ENCODE measurements around the gene P4HB. TPM values are rescaled to one million over a fixed set of nuclear protein-coding genes. Genes with fewer than 3 reads are reported as not detected.

Gene P4HB
- total RNA-seq, 1 experiment from 2014 or later: 175 TPM

DNA sequence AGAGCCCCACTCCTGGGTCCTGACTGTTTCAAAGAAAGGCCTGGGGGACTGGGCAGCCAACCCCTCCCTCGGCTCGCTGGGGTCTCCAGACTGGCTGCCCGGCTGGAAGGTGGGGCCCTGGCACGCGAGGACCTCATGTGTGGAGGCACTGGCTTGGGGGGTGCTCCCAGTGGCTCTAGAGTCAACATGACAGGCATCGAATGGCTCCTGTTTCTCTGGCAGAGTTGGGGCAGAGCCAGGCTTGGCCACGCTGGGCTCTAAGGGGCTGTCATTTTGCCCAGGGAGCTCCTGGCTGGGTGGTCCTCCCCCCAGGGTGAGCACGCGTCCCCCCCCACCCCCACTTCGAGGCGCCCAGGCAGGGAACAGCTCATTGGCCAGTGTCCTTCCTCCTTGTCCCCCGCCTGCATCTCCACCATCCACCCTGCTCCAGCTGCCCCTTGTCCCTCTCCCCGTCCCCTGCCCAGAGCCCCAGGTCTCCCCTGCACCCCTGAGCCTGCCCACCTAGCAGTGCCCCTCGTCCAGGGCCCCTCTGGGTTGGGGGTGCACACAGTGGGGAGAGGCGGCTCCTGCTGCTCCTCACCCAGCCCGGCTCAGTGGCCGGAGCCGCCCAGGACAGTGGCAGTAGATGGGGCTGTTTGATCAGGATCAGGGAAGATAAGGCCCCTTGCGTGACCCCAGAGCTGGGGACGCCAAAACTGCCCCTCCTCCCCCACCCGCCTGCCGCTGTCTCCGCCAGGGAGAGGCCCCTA lies 53.7 kb downstream of the P4HB start:
- Histone ChIP-seq H3K9me3 (ENCODE audit: low read length) (no peaks in the 10 kb centered on the region), H3K4me3 (ENCODE audit: low read length) (no peak overlapping the region), H4K20me1 (ENCODE audit: insufficient read depth, low read depth, low read length) (no peaks in the 10 kb centered on the region), H3K9ac (ENCODE audit: low read length) (no peak overlapping the region), H3K27me3 (ENCODE audit: low read length) (no peaks in the 10 kb centered on the region), H3K27ac (ENCODE audit: low read length) (no peak overlapping the region), H3K36me3 (ENCODE audit: insufficient read depth, low read length) (no peaks in the 10 kb centered on the region), H3K4me2 (ENCODE audit: low read depth, low read length, poor library complexity, severe bottlenecking) (no peak overlapping the region), H3K9me2 (replicated peaks; ENCODE audit: insufficient read depth, low read length) (no peaks in the 10 kb centered on the region), H2AFZ (ENCODE audit: low read length) (no peak overlapping the region), H3K79me2 (ENCODE audit: low read length) (no peaks in the 10 kb centered on the region), H3K4me1 (ENCODE audit: low read length) (no peaks in the 10 kb centered on the region)
- DNase-seq: no peak

DNA sequence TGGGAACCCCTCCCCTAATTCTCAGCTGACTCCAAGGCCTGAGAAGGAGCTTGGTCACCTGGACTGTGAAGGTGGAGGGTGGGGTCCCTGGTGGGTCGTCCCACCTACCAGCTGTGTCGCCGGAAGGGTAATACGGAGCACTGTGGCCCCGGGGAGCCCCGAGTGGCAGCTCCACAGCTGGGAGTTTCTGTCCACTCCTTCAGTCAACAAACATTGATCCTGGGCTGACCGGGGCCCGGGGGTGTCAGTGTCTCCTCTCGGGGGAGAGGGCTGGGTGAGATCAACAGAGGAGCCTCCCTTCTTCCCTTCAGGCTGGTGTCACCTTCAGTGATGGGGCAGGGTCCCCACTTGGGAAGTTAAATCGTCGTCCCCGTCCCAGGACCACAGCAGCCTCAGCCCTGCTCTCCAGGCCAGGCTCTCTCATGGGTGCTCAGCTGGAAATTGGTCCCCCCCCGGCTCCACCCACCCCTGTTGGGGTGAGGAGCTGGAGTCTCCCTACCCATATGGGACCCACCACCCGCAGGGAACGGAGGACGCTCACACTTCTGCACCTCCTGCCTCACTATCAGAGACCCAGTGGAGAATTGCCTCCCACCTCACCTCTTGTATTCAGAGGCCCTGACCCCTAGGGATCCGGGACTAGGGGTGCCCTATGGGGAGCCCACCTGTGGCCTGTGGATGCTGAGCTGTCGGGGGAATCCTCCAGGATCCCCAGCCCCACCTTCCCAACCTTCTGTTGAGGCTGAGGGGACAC lies 54.5 kb downstream of the P4HB start:
- Histone ChIP-seq H3K36me3 (ENCODE audit: insufficient read depth, low read length) (no peaks in the 10 kb centered on the region), H3K27ac (ENCODE audit: low read length) (no peak overlapping the region), H3K9ac (ENCODE audit: low read length) (no peak overlapping the region), H3K4me1 (ENCODE audit: low read length) (no peaks in the 10 kb centered on the region), H3K9me3 (ENCODE audit: low read length) (no peaks in the 10 kb centered on the region), H3K27me3 (ENCODE audit: low read length) (no peaks in the 10 kb centered on the region), H4K20me1 (ENCODE audit: insufficient read depth, low read depth, low read length) (no peaks in the 10 kb centered on the region), H3K9me2 (replicated peaks; ENCODE audit: insufficient read depth, low read length) (no peaks in the 10 kb centered on the region), H3K4me3 (ENCODE audit: low read length) (no peak overlapping the region), H2AFZ (ENCODE audit: low read length) (no peak overlapping the region), H3K79me2 (ENCODE audit: low read length) (no peaks in the 10 kb centered on the region), H3K4me2 (ENCODE audit: low read depth, low read length, poor library complexity, severe bottlenecking) (no peak overlapping the region)
- no peak for DNase-seq

DNA sequence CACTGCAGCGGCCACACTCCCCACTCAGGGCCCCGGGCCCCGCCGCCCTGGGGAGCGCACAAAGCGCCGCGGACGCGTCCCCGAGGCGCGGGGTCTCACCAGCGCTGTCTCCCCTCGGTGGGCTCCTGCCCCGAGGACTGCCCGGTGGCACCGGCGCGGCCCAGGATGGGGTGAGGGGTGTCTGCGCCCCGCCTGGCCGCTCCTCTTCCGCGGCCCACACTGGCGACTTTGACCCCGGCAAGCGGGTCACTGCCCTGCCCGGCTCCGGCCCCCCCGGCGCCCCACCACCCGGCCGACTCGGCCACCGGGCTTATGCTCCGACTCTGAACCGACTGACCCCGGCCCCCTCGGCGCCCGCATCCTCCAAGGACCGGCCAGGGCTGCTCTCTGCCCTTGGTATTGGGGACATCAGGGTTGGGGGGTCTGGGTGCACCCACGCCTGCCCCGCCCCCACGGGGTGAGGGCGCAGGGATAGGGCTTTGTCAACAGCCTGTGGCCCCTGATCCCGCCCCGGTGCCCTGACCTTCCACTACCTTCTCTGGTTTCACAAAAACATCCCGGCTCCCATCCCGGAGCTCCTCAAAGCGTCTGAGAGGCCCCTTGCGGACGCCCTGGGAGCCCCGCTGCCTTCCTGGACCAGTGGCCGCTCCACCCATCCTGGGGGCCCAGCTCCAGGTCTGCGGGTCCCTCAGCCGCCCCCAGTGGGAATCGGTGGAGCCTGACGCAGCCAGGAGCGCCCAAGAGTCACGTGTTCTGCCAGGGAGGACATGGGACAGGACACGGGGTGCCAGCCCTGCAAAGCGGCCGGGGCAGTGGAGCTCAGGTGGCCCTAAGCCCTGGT lies 55.6 kb downstream of the P4HB start:
- Histone ChIP-seq H3K4me2 (ENCODE audit: low read depth, low read length, poor library complexity, severe bottlenecking) (no peak overlapping the region), H3K4me1 (ENCODE audit: low read length) (no peaks in the 10 kb centered on the region), H2AFZ (ENCODE audit: low read length) (no peak overlapping the region)

DNA sequence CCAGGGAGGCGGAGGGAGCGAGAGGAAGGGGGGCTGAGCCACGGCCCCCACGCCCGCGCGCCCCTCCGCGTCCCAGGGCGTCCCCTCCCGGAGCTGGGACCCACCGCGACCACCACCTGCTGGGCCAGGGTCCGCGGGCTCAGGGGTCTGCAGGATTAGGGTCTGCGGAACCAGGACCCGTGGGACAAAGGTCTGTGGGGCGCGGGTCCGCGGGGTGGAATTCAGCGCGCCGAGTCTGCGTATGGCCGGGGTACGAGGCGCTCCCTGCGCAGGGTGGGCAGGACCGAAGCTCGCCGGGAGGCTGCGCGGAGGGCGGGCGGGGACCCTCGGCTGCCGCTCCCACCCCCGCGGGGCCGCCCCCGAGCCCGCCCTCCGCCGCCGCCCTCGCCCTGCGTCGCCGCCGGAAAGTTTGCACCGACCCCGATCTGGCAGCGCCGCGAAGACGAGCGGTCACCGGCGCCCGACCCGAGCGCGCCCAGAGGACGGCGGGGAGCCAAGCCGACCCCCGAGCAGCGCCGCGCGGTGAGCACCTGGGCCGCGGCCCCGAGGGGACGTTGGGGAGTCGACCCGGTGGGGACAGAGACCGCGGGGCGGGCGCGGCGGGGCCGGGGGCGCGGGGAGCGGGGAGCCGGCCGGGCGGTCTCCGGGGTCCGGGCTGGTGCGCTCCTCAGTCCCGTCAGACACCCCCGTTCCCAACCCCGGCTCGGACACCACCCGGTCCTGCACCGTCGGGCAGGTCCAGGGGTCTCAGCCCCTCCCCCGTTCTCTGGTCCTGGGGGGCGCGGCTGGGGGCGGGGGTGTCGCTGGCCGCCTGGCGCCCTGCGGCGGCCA lies 56.4 kb downstream of the P4HB start, which contains the start of gene GCGR:
Gene GCGR (plus strand): TSS at position 423 of the 831 bp plus-strand sequence. CDS start 4,869 bp downstream, outside the sequence.
- H3K27me3 ChIP-seq (ENCODE audit: low read length): no peaks in the 10 kb centered on the region
- no peaks in the 10 kb centered on the region for H4K20me1 ChIP-seq (ENCODE audit: insufficient read depth, low read depth, low read length)
- DNase-seq: no peak
- H3K4me3 ChIP-seq (ENCODE audit: low read length): no peak within 1 kb of the TSS
- H3K9ac ChIP-seq (ENCODE audit: low read length): no peak within 1 kb of the TSS
- H3K27ac ChIP-seq (ENCODE audit: low read length): no peak within 1 kb of the TSS
- H3K9me3 ChIP-seq (ENCODE audit: low read length): no peaks in the 10 kb centered on the region
- no peaks in the 10 kb centered on the region for H3K79me2 ChIP-seq (ENCODE audit: low read length)
- H3K36me3 ChIP-seq (ENCODE audit: insufficient read depth, low read length): no peaks in the 10 kb centered on the region
- H2AFZ ChIP-seq (ENCODE audit: low read length): no peak within 1 kb of the TSS
- no peak within 1 kb of the TSS for H3K4me2 ChIP-seq (ENCODE audit: low read depth, low read length, poor library complexity, severe bottlenecking)
- H3K9me2 ChIP-seq (replicated peaks; ENCODE audit: insufficient read depth, low read length): no peaks in the 10 kb centered on the region
- H3K4me1 ChIP-seq (ENCODE audit: low read length): no peaks in the 10 kb centered on the region

More for the DNA sequence above, 55.6 kb downstream of the P4HB start:
- DNase-seq: no peak
- Histone ChIP-seq H3K79me2 (ENCODE audit: low read length) (no peaks in the 10 kb centered on the region), H3K36me3 (ENCODE audit: insufficient read depth, low read length) (no peaks in the 10 kb centered on the region), H3K9ac (ENCODE audit: low read length) (no peak overlapping the region), H4K20me1 (ENCODE audit: insufficient read depth, low read depth, low read length) (no peaks in the 10 kb centered on the region), H3K9me3 (ENCODE audit: low read length) (no peaks in the 10 kb centered on the region), H3K4me3 (ENCODE audit: low read length) (no peak overlapping the region), H3K9me2 (replicated peaks; ENCODE audit: insufficient read depth, low read length) (no peaks in the 10 kb centered on the region), H3K27me3 (ENCODE audit: low read length) (no peaks in the 10 kb centered on the region), H3K27ac (ENCODE audit: low read length) (no peak overlapping the region)

DNA sequence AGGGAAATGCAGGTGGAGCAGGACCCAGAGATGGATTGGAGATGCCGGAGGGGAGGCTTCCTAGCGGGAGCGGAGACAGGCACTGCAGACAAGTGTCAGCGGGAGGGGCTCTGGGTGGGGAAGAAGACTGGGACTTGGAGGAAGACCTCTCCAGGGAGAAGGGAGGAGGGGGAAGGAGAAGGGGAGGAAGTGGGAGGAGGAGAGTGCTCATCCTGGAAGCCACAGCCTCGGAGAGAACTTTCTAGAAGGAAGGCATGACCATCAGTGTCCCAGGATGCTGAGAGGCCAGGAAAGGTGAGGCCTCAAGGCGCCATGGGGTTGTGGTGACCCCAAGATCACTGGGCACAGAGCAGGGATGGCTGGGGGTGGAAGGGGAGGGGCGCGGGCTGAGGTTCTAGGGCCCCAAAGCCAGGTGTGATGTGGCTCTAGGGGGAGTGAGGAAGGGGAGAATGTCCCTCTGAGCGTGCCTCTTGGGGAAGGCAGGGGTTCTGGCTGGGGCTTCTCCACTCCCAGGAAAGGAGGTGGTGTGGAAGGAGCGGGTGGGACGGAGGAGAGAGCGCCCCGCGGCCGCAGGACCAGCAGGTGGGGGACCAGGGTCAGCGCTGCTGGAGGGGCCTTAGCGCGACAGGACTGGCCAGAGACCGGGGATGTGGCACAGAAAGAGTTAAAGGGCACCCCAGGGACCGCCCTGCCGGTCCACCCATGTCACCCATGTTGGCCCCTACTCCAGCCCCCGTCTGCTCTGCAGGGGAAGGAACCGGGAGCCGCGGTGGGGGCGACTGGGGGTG lies 57.3 kb downstream of the P4HB start:
- Histone ChIP-seq H2AFZ (ENCODE audit: low read length) (no peak overlapping the region), H3K4me2 (ENCODE audit: low read depth, low read length, poor library complexity, severe bottlenecking) (no peak overlapping the region)
- DNase-seq: no peak

DNA sequence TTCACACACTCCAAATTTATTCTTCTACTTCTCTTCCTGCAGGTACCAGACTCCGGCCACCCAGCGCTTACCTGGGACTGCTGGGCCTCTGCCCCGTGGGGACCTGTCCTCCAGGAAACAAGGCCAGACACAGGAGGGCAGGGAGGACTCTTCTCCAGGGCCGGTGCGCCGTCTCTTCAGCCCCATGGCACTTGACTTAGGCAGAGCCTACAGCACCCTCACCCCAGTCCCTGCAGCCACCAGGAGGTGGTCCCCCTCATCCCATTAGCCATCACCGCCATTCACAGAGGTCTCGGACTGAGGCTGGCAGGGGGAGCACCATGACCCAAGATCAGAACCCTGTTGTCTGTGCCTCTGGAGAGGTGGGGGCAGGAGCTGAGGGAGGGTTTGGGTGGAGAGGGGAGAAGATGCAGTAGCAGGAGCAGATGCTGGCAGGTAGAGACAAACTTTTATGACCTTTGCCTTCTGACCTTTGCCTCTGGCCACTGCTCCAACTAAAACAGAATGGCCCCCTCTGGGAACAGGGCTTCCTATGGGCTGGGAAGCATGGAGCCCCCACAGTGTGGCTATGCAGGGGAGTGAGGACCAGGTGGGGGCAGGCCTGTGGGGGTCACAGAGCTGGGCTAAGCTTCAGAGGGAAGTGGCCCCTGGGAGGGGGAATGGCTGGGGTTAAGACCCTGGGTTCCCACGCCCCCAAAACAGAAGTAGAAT lies 58.1 kb downstream of the P4HB start:
- Histone ChIP-seq H3K27me3 (ENCODE audit: low read length) (no peaks in the 10 kb centered on the region), H3K9ac (ENCODE audit: low read length) (no peak overlapping the region), H3K9me2 (replicated peaks; ENCODE audit: insufficient read depth, low read length) (no peaks in the 10 kb centered on the region), H3K4me3 (ENCODE audit: low read length) (no peak overlapping the region), H4K20me1 (ENCODE audit: insufficient read depth, low read depth, low read length) (no peaks in the 10 kb centered on the region), H3K4me1 (ENCODE audit: low read length) (no peaks in the 10 kb centered on the region), H3K4me2 (ENCODE audit: low read depth, low read length, poor library complexity, severe bottlenecking) (no peak overlapping the region), H3K79me2 (ENCODE audit: low read length) (no peaks in the 10 kb centered on the region), H3K36me3 (ENCODE audit: insufficient read depth, low read length) (no peaks in the 10 kb centered on the region), H2AFZ (ENCODE audit: low read length) (no peak overlapping the region), H3K9me3 (ENCODE audit: low read length) (no peaks in the 10 kb centered on the region), H3K27ac (ENCODE audit: low read length) (no peak overlapping the region)
- no peak for DNase-seq

More for the DNA sequence above, 57.3 kb downstream of the P4HB start:
- no peak overlapping the region for H3K9ac ChIP-seq (ENCODE audit: low read length)
- H3K27me3 ChIP-seq (ENCODE audit: low read length): no peaks in the 10 kb centered on the region
- no peaks in the 10 kb centered on the region for H4K20me1 ChIP-seq (ENCODE audit: insufficient read depth, low read depth, low read length)
- no peaks in the 10 kb centered on the region for H3K36me3 ChIP-seq (ENCODE audit: insufficient read depth, low read length)
- no peak overlapping the region for H3K27ac ChIP-seq (ENCODE audit: low read length)
- H3K79me2 ChIP-seq (ENCODE audit: low read length): no peaks in the 10 kb centered on the region
- H3K9me2 ChIP-seq (replicated peaks; ENCODE audit: insufficient read depth, low read length): no peaks in the 10 kb centered on the region
- no peak overlapping the region for H3K4me3 ChIP-seq (ENCODE audit: low read length)
- H3K9me3 ChIP-seq (ENCODE audit: low read length): no peaks in the 10 kb centered on the region
- no peaks in the 10 kb centered on the region for H3K4me1 ChIP-seq (ENCODE audit: low read length)

DNA sequence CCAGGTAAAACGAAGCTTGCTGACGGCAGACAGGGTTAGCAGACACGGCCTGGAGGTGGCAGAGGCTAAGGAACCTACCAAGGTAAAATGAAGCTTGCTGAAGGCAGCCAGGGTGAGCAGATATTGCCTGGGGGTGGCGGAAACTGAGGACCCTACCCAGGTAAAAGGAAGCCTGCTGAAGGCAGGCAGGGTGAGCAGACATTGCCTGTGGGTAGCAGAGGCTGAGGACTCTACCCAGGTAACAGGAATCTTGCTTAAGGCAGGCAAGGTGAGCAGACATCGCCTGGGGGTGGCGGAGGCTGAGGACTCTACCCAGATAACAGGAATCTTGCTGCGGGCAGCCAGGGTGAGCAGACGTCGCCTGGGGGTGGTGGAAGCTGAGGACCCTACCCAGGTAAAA lies 59.0 kb downstream of the P4HB start:
- Histone ChIP-seq H3K9ac (ENCODE audit: low read length) (no peak overlapping the region), H3K4me3 (ENCODE audit: low read length) (no peak overlapping the region), H3K27ac (ENCODE audit: low read length) (no peak overlapping the region), H3K36me3 (ENCODE audit: insufficient read depth, low read length) (no peaks in the 10 kb centered on the region), H3K4me2 (ENCODE audit: low read depth, low read length, poor library complexity, severe bottlenecking) (no peak overlapping the region), H3K79me2 (ENCODE audit: low read length) (no peaks in the 10 kb centered on the region), H4K20me1 (ENCODE audit: insufficient read depth, low read depth, low read length) (no peaks in the 10 kb centered on the region), H3K4me1 (ENCODE audit: low read length) (no peaks in the 10 kb centered on the region), H3K27me3 (ENCODE audit: low read length) (no peaks in the 10 kb centered on the region), H3K9me2 (replicated peaks; ENCODE audit: insufficient read depth, low read length) (no peaks in the 10 kb centered on the region), H3K9me3 (ENCODE audit: low read length) (no peaks in the 10 kb centered on the region), H2AFZ (ENCODE audit: low read length) (no peak overlapping the region)
- DNase-seq: no peak
